ENCODE results near the gene DUSP16.

Gene DUSP16

DNA sequence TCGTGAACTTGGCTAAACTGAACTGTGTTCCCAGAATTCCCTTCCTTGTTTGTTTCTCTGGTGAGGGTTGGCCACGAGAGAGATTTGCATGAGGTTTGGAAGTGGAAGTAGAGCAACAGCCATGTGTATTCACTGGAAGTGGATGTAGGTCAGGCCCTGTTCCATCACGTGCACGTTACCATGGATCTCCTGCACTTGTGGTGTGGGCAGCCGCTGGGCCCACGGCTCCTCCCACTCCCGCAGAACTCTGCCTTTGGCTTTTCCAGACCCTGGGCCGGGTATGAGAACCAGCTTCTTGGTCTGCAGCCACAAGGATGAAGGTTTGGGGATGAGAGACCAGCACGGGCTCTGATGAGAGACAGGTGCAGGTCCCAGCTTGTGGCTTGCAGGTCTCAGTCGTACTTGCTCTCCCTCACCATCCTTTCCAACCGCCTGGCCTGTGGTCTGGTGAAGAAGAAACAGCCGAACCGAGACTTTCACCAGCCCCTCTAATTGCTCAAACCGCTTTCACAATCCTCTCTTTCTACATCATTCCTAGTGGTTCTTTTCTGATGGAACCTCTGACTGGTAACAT is 94.9 kb downstream of the DUSP16 start:
- DNase-seq (ENCODE audit: low spot score) = no peak

GRCh38 chr12:12467264-12467663 is 95.4 kb downstream of the DUSP16 start:
- no peak for DNase-seq (ENCODE audit: low spot score)

GRCh38 chr12:12466157-12466556 is 96.5 kb downstream of the DUSP16 start:
- DNase-seq (ENCODE audit: low spot score) = no peak

DNA sequence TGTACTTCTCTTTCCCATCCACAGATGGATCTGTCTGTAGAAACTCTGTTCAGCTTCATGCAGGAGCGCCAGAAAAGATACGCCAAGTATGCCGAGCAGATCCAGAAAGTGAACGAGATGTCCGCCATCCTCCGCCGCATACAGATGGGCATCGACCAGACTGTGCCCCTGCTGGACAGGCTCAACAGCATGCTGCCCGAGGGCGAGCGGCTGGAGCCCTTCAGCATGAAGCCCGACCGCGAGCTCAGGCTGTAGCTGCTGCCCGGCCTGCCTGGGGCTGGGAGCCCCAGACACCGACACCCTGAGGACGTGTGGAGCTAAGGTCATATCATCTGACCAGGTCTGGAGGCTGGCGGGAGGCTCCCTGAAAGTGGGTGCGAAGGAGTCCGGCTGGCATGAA is 97.1 kb downstream of the DUSP16 start:
- no peak for DNase-seq (ENCODE audit: low spot score)

DNA sequence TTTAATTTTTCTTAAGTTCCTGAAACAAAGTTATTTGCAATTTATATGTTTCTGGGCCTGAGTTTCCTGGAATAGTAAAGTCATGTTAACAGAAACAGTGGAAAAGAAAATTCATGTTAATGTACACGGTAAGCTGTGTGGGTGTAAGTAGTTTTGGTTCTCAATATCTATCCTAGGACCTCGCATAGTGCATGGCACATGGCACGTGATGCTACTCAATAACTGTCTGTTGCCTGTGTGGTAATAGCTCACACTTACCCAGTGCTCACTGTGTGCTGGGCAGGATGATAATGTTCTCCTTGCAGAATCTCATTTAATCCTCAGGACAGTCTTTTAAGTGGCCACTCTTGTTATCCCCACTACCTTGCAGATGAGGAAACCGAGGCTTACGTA is 100.7 kb downstream of the DUSP16 start:
- no peak for DNase-seq (ENCODE audit: low spot score)

- DNase-seq (ENCODE audit: low spot score) = no peak
Observed at GRCh38 chr12:12460935-12461922, 101.4 kb downstream of the DUSP16 start.

GRCh38 chr12:12456637-12457036 is 106.0 kb downstream of the DUSP16 start:
- no peak for DNase-seq (ENCODE audit: low spot score)

- DNase-seq (ENCODE audit: low spot score) = no peak
Observed at GRCh38 chr12:12454315-12454714, 108.3 kb downstream of the DUSP16 start.

GRCh38 chr12:12453635-12454034 is 109.0 kb downstream of the DUSP16 start:
- no peak for DNase-seq (ENCODE audit: low spot score)

DNA sequence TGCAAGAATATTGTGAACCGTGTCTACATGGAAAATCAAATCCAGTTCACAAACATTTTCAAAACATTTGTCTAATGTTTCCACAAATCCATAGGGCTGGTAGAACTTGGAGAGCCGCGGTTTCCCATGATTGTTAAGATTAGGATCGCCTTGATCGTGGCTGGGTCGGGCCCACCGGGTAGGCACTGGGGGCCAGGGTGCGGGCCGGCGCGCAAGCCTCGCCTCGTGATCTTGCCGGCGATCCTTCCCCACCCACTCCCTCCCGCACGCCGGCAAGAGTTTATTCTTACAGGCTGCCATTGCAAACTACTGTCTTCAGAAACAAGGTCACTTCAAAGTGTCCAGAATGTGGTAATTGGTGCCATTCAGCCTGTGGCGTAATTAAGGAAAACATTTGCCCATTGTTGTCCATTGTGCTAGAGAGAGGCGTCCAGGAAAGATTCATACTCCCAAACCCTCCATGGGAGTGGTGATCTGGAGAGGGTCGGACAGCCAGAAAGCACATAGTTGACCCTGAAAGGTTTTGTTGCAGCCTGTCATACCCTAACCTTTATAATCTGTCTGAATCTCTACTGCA is 110.2 kb downstream of the DUSP16 start:
- no peak for DNase-seq (ENCODE audit: low spot score)

- DNase-seq (ENCODE audit: low spot score) = peak; percentile 80
Observed at GRCh38 chr12:12451098-12451497, 111.6 kb downstream of the DUSP16 start.

DNA sequence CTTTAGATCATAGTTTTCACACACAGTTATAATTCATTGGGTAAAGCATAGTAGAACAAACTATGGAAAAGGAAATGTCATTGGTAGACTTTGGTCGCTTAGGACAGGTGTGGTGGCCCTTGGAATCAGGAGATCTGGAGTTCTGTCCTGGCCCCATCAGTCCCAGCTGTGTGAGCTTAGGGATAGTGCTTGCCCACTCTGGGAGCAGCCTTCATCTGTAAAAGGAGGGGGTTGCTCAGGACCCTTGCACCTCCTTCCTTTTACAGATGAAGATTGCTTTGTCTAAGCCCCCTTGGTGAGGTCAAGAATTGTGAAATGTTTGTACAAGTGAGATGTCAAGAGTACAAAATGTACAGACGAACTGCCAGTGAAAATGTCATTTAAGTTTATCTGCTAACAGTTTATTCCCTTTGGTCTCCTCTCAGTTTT is 112.6 kb downstream of the DUSP16 start:
- no peak for DNase-seq (ENCODE audit: low spot score)

GRCh38 chr12:12449533-12450025 is 113.1 kb downstream of the DUSP16 start:
- no peak for DNase-seq (ENCODE audit: low spot score)

DNA sequence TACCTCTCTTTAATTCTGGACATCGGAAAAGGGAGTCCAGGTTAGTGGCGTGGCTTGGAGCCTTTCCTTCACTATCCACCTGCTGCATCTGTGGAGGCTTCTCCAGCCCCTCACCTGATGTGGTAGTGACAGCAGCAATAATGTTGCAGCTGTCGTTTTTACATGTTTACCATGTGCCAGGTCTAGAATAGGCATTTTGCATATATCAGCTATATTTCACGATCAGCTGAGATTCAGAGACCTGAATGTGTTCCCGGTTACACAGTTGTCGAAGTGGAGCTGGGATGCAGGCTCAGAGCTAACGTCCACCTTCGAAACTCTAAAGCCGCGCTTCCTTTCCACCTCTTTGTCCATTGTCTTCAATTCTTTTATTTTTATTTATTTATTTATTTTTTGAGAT is 114.8 kb downstream of the DUSP16 start:
- DNase-seq (ENCODE audit: low spot score) = no peak

DNA sequence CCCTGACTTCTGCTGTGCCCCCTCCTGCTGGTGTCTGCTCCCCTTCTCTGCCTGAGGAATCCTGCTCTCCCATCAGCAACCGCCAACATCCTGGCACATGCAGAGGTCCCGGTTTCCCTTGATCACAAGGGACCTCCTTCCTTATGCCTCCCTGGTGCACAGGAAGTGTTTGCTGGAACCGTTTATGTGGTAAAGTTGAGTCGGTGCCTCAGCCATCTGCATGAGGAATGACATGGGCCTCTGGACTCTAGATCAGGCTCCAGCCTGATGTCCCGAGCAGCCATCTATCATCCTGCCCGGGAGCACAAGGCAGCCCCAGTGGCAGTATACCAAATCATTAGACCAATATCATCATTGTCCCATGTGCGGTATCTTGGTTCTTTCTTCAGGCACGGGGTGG is 115.4 kb downstream of the DUSP16 start:
- DNase-seq (ENCODE audit: low spot score) = no peak

DNA sequence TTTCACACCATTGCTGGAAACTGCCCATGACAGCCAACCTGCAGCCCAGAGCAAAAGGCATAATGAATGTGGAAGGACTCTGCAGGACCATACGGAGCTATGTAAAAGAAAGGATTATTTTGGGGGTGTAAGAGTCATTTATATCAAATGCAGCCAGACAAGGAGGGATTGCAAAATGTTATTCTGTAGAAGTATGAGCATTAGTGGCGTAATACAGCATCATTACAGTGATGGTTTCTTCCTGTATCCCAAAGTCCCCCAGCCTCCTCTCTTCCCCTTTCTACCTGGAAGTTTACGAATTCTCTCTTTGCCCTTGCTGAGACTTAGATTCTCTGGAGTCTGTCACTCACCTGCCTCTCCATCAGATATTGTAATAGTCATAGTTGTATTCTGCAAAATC is 115.9 kb downstream of the DUSP16 start:
- no peak for DNase-seq (ENCODE audit: low spot score)

DNA sequence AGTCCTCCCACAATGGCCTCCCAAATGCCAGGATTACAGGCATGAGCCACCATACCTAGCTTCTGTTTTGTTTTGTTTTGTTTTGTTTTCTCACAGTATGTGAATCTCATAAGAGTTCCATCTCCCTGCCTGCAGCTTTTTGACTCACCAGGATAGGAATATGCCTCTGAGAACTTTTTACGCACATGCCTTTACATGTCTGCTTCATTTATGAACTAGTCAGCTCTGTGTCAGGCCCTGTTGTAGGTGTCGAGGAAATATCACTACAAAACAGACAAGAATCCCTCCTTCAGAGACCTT is 116.8 kb downstream of the DUSP16 start:
- no peak for DNase-seq (ENCODE audit: low spot score)

- DNase-seq (ENCODE audit: low spot score) = no peak
Observed at GRCh38 chr12:12445165-12445881, 117.3 kb downstream of the DUSP16 start.

DNA sequence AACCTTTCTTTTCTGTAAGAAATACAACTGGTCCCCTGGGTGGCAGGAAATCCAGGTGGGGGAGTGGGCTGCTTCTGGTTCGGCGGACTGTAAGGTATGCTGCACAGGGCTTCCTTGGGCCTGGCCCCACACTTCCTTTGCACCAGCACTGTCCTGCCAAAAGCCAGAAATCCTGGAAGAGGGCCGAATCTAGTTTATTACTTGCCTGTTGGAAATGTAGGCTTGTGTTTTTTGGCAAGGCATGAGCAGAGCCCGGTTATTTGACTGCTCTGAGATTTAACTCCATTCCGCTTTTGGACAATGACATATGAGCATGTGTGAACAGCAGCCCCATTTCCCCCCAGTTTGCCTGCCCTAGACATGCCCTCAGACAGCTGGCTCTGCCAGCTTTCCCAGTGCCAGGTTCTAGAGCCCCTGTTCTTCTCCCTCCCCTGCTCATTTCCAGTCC is 119.2 kb downstream of the DUSP16 start:
- DNase-seq (ENCODE audit: low spot score) = no peak

GRCh38 chr12:12442548-12443071 is 120.1 kb downstream of the DUSP16 start:
- no peak for DNase-seq (ENCODE audit: low spot score)

DNA sequence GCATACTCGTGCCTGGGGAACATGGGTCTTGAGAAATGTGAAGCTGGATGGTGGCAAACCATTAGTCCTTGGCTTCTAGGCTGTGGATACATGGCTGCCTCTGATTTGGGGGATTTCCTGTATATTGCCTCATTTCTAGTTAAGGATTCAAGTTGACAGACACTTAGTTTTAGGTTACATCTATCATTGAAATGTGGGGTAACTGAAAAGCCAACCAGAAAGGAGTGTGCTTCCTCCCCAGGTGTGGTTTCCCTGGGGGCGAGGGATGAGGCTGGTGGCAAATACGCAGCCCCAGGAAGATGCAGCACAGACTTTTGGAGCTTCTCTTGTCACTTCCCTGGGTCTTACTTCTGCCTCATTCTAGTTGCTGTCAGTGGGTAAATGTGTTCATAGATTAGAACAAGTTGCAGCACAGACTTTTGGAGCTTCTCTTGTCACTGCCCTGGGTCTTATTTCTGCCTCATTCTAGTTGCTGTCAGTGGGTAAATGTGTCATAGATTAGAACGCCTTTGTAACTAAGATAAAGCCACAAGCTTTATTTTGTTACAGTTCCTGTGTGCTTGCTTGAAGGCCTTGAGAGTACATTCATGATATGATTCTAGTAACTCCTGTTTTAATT is 120.7 kb downstream of the DUSP16 start:
- no peak for DNase-seq (ENCODE audit: low spot score)

DNA sequence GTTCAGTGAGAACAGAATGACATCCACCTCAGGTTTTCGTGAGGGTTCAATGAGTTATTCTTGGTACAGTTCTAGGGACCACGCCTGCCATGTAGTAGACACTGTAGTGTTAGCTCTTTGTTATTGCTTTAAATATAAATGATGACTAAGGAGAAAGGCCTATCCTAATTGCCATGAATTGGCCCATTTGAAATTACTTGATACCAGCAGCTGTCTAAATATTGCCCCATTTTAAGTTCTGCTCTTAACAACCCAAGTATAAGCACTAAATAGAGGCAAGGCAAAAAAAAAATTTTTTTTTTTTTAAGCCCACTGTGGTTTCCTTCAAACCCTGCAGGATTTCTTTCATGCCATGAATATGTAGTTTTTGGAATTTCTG is 121.2 kb downstream of the DUSP16 start:
- DNase-seq (ENCODE audit: low spot score) = no peak

All from LoVo (cell line).